Right lobe of liver (tissue), 6 donors: Measurements from ENCODE around the gene OBSCN. TPM values are rescaled to one million over a fixed set of nuclear protein-coding genes. Genes with fewer than 3 reads are reported as not detected.
A peak's percentile ranks its signal among the peaks of the same experiment; 100 is the strongest.

Experiments used
- ATAC-seq, 4 donors: fragments of 200-7000 bp; cut with Tn5 transposase; one replicate each; pipeline ENCODE4 v1.9.1; 2020; ENCODE audit warnings: mild to moderate bottlenecking in 4 of 4, moderate library complexity in 4 of 4
- DNase-seq, 3 donors: peaks; one replicate each; pipeline ENCODE4 v3.0.0-alpha.2; 2020
- H3K27ac ChIP-seq, 3 donors: fragments of 200-600 bp; one replicate each; pipeline ENCODE4 v1.8.0; 2022
- H3K27me3 ChIP-seq, 2 donors: fragments of 200-600 bp; one replicate each; pipeline ENCODE4 v1.8.0; 2022
- H3K36me3 ChIP-seq, 4 donors: fragments of 200-600 bp; sonication (generic) in 1 of 4; one replicate each; pipeline versions ENCODE4 v1.5.1 to v1.8.0; 2017 to 2022; ENCODE audit warnings: control low read depth in 1 of 4
- H3K4me1 ChIP-seq, 4 donors: fragments of 200-600 bp; sonication (generic) in 1 of 4; one replicate each; pipeline versions ENCODE4 v1.5.1 to v1.8.0; 2017 to 2022; ENCODE audit warnings: control low read depth in 1 of 4
- H3K4me3 ChIP-seq, 3 donors: fragments of 200-600 bp; one replicate each; pipeline ENCODE4 v1.8.0; 2022
- H3K9me3 ChIP-seq, 4 donors: fragments of 200-600 bp; sonication (generic) in 1 of 4; one replicate each; pipeline versions ENCODE4 v1.5.1 to v1.8.0; 2017 to 2022; ENCODE audit warnings: control low read depth in 1 of 4
- POLR2A ChIP-seq: fragments of 450-650 bp; IDR thresholded peaks from one replicate; pipeline ENCODE4 v1.6.1; 2017; ENCODE audit warnings: antibody characterized with exemption, mild to moderate bottlenecking
- WGBS: methylation state at CpG from one replicate; pipeline ENCODE4 v1.1.6; 2018; ENCODE audit warnings: low coverage, low lambda C conversion rate; ENCODE audit not compliant: insufficient coverage; ENCODE audit errors: missing lambda C conversion rate; 5-methylcytosine and 5-hydroxymethylcytosine counted together
- intact Hi-C, 2 donors: fragments of 100-400 bp; cut with DNase I; formaldehyde crosslinking; loops; one replicate each; pipeline versions ENCODE4 v1.11.2 to v1.14.1; 2022
- total RNA-seq, 6 experiments: library from RNA; depleted of rRNA in 2 of 6; stranded (reverse); fragments of >200 nt in 2 of 6; fragmentation: NEBNext Ultra II Directional in 3 of 6; extraction: Animal tissue kit (Norgen Biotek cat#: 25700) in 3 of 6; gene quantifications; one replicate each; pipeline versions ENCODE4 v1.1.0 to v1.2.4, GENCODE V29; 2016 to 2023
- TF ChIP-seq, protein P1 (sequence below), 4 donors: fragments of 200-600 bp in 3 of 4; fragments of 450-650 bp in 1 of 4; IDR thresholded peaks; one replicate each; pipeline versions ENCODE4 v1.5.1 to v1.8.0; 2016 to 2022; ENCODE audit warnings: antibody characterized with exemption in 4 of 4, mild to moderate bottlenecking in 2 of 4
- donor health status: DM: no; HTN: yes; CAD: no.
- donor health status: DM: no; HTN: no; CAD: no.
- donor health status: DM: no; HTN: no; CAD: no.
- donor health status: DM: no; HTN: yes; CAD: no.
- donor health status: DM: no; HTN: yes; CAD: no.

The OBSCN gene
- total RNA-seq, 6 experiments from 2014 or later, result 0.43 to 3.5 (median 2.0) TPM

DNA sequence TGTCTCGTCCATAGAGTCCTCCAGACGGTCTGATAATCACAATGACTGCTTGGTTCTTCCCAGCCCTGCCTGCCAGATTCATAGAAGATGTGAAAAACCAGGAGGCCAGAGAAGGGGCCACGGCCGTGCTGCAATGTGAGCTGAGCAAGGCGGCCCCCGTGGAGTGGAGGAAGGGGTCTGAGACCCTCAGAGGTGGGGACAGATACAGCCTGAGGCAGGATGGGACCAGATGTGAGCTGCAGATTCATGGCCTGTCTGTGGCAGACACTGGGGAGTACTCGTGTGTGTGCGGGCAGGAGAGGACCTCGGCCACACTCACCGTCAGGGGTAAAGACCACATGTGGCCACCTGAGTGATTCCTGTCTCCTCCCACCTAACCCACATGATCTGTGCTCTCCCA lies 86.9 kb downstream of the OBSCN start:
- DNase-seq, result peak in 1 of 3 donors; percentile 2
- no peaks in the 10 kb centered on the region for H3K27me3 ChIP-seq
- intact Hi-C loops, result no loop called here
- H3K4me3 ChIP-seq, result no peak overlapping the region
- no peaks in the 10 kb centered on the region for H3K36me3 ChIP-seq
- WGBS, result 56% methylated on average over 4 of the region's 10 CpGs
- no peaks in the 10 kb centered on the region for H3K9me3 ChIP-seq
- H3K4me1 ChIP-seq, result no peaks in the 10 kb centered on the region
- no peak overlapping the region for H3K27ac ChIP-seq
- no peak for TF ChIP-seq POLR2A
- TF ChIP-seq, protein P1, sequence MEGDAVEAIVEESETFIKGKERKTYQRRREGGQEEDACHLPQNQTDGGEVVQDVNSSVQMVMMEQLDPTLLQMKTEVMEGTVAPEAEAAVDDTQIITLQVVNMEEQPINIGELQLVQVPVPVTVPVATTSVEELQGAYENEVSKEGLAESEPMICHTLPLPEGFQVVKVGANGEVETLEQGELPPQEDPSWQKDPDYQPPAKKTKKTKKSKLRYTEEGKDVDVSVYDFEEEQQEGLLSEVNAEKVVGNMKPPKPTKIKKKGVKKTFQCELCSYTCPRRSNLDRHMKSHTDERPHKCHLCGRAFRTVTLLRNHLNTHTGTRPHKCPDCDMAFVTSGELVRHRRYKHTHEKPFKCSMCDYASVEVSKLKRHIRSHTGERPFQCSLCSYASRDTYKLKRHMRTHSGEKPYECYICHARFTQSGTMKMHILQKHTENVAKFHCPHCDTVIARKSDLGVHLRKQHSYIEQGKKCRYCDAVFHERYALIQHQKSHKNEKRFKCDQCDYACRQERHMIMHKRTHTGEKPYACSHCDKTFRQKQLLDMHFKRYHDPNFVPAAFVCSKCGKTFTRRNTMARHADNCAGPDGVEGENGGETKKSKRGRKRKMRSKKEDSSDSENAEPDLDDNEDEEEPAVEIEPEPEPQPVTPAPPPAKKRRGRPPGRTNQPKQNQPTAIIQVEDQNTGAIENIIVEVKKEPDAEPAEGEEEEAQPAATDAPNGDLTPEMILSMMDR (IDR thresholded peaks at IDR 0.05), result no peak
- no peak for ATAC-seq

DNA sequence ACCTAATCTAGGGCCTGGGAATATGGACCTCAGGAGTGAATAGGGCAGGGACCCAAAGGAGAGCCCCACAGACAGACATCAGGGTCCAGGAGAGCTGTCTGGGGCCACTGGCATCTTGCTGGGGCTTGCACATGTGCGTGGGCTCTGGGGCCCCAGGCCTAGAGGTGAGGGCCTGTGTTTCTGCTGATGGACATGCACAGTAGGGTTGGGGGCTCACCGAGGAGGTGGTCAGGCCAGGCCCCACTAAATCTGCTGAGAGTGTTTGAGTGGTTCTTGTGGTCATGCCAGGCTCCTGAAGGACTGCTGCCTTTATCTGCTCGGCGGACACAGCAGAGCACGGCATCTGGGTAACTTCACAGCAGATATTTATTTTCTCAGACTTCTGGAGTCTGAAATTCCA lies 87.4 kb downstream of the OBSCN start:
- H3K4me1 ChIP-seq, result no peaks in the 10 kb centered on the region
- no peaks in the 10 kb centered on the region for H3K9me3 ChIP-seq
- WGBS, result no CpG with 5 or more reads among the region's 5 CpGs
- no peak overlapping the region for H3K4me3 ChIP-seq
- no peak overlapping the region for H3K27ac ChIP-seq
- H3K27me3 ChIP-seq, result no peaks in the 10 kb centered on the region
- ATAC-seq (no peak), DNase-seq (peak in 1 of 3 donors; percentile 2)
- intact Hi-C loops, result no loop called here
- H3K36me3 ChIP-seq, result no peaks in the 10 kb centered on the region
- TF ChIP-seq, protein P1 (IDR thresholded peaks at IDR 0.05), result no peak

GRCh38 chr1:228295981-228296380 lies 88.1 kb downstream of the OBSCN start:
- H3K9me3 ChIP-seq, result no peaks in the 10 kb centered on the region
- no peaks in the 10 kb centered on the region for H3K27me3 ChIP-seq
- H3K4me1 ChIP-seq, result no peaks in the 10 kb centered on the region
- no peak overlapping the region for H3K4me3 ChIP-seq
- H3K36me3 ChIP-seq, result no peaks in the 10 kb centered on the region
- 27% methylated on average over 2 of the region's 2 CpGs for WGBS
- no peak for ATAC-seq
- intact Hi-C loops, result no loop called here
- DNase-seq, result no peak
- TF ChIP-seq POLR2A, result no peak
- TF ChIP-seq, protein P1 (IDR thresholded peaks at IDR 0.05), result no peak
- H3K27ac ChIP-seq, result no peak overlapping the region

DNA sequence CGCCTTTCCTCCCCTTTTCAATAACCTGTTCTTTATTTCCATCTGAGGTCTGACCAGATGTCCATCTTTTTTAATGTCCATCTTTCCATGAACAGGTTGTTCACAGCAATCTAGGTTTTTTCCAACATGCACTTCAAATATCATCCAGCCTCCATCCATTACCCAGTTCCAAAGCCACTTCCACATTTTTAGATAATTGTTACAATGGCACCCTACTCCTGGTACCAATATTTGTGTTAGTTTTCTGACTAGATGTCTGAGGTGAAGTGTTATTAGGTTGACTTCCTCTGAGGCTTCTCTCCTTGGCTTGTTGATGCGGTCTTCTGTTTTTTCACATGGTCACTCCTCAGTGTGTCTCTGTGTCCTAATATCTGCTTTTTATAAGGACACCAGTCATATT lies 89.4 kb downstream of the OBSCN start:
- H3K4me3 ChIP-seq, result no peak overlapping the region
- intact Hi-C loops, result no loop called here
- no peaks in the 10 kb centered on the region for H3K27me3 ChIP-seq
- H3K27ac ChIP-seq, result no peak overlapping the region
- WGBS, result 85% methylated on average over 2 of the region's 2 CpGs
- TF ChIP-seq POLR2A, result no peak
- TF ChIP-seq, protein P1 (IDR thresholded peaks at IDR 0.05), result no peak
- H3K9me3 ChIP-seq, result peaks cover 0 to 6% (median 1%) of the 10 kb centered on the region in 4 donors
- ATAC-seq (no peak), DNase-seq (no peak)
- H3K4me1 ChIP-seq, result no peaks in the 10 kb centered on the region
- no peaks in the 10 kb centered on the region for H3K36me3 ChIP-seq

- H3K36me3 ChIP-seq, result no peaks in the 10 kb centered on the region
- no peak overlapping the region for H3K4me3 ChIP-seq
- peaks cover 0 to 9% (median 3%) of the 10 kb centered on the region in 4 donors for H3K9me3 ChIP-seq
- intact Hi-C loops, result no loop called here
- no peaks in the 10 kb centered on the region for H3K27me3 ChIP-seq
- WGBS, result 63% methylated on average over 2 of the region's 2 CpGs
- no peaks in the 10 kb centered on the region for H3K4me1 ChIP-seq
- no peak overlapping the region for H3K27ac ChIP-seq
- ATAC-seq (no peak), DNase-seq (no peak)
- TF ChIP-seq POLR2A, result no peak
- TF ChIP-seq, protein P1 (IDR thresholded peaks at IDR 0.05), result no peak
These were observed 90.0 kb downstream of the OBSCN start for GRCh38 chr1:228297822-228298221.
